Fibroblast of lung (primary cell): ENCODE data around the gene AMIGO3. TPM values are rescaled to one million over a fixed set of nuclear protein-coding genes. Genes with fewer than 3 reads are reported as not detected.
"Not testable (repeated sequence)": the region's sequence is repeated elsewhere in the genome, so short reads cannot be mapped to it uniquely, and the experiment has no call there.

Source experiments
- DNase-seq, 2 donors: peaks; one replicate each; pipeline versions ENCODE4 v3.0.0 to v3.0.0-alpha.2; 2010; ENCODE audit warnings: low read depth in 2 of 2
- H2AFZ ChIP-seq: 2 replicates; pipeline ENCODE4 v1.5.1; 2012; ENCODE audit warnings: low read length, control low read depth, inconsistent platforms
- H3K27ac ChIP-seq: 2 replicates; pipeline ENCODE4 v1.5.1; 2011; ENCODE audit warnings: low read length, control low read depth; ENCODE audit not compliant: insufficient read depth
- H3K27me3 ChIP-seq: 2 replicates; pipeline ENCODE4 v1.5.1; 2011; ENCODE audit warnings: mild to moderate bottlenecking, low read length; ENCODE audit not compliant: control insufficient read depth, insufficient read depth
- H3K36me3 ChIP-seq: 2 replicates; pipeline ENCODE4 v1.5.1; 2011; ENCODE audit warnings: low read length; ENCODE audit not compliant: control insufficient read depth, insufficient read depth
- H3K4me1 ChIP-seq: 2 replicates; pipeline ENCODE4 v1.5.1; 2011; ENCODE audit warnings: low read length; ENCODE audit not compliant: control insufficient read depth, insufficient read depth; ENCODE audit errors: extremely low read depth
- H3K4me2 ChIP-seq: 2 replicates; pipeline ENCODE4 v1.5.1; 2011; ENCODE audit warnings: low read length, control low read depth; ENCODE audit not compliant: insufficient read depth; ENCODE audit errors: extremely low read depth
- H3K4me3 ChIP-seq, 4 experiments: fragments of 200-600 bp in 1 of 4; sonication (generic) in 1 of 4; replicated peaks in 1 of 4; 2 replicates each; pipeline ENCODE4 v1.5.1; 2011 to 2016; ENCODE audit warnings: low read length in 4 of 4, low read depth in 3 of 4, mild to moderate bottlenecking in 3 of 4, control low read depth in 2 of 4, inconsistent platforms in 1 of 4, mixed read lengths in 1 of 4; ENCODE audit not compliant: insufficient read depth in 1 of 4; ENCODE audit errors: control extremely low read depth in 1 of 4
- H3K79me2 ChIP-seq: 2 replicates; pipeline ENCODE4 v1.5.1; 2012; ENCODE audit warnings: mild to moderate bottlenecking, low read length, inconsistent platforms; ENCODE audit not compliant: control insufficient read depth, insufficient read depth
- H3K9ac ChIP-seq: 2 replicates; pipeline ENCODE4 v1.5.1; 2011; ENCODE audit warnings: mild to moderate bottlenecking, low read length, control low read depth; ENCODE audit not compliant: insufficient read depth
- H3K9me3 ChIP-seq: 2 replicates; pipeline ENCODE4 v1.5.1; 2012; ENCODE audit warnings: low read depth, low read length; ENCODE audit not compliant: control insufficient read depth, insufficient read depth
- H4K20me1 ChIP-seq: 2 replicates; pipeline ENCODE4 v1.5.1; 2011; ENCODE audit warnings: low read length; ENCODE audit not compliant: control insufficient read depth, insufficient read depth; ENCODE audit errors: extremely low read depth
- EZH2 ChIP-seq: IDR thresholded peaks from 2 replicates; pipeline ENCODE4 v1.5.1; 2012; ENCODE audit warnings: low read length, control low read depth, mild to moderate bottlenecking; ENCODE audit errors: missing control alignments
- polyA plus RNA-seq, 2 donors: library from polyadenylated mRNA; depleted of rRNA in 1 of 2; stranded (reverse) in 1 of 2; unstranded in 1 of 2; fragments of >200 nt; gene quantifications; 2 replicates each; pipeline ENCODE4 v1.2.1, GENCODE V29; 2011 to 2012; ENCODE audit warnings: missing spikeins in 1 of 2
- total RNA-seq: library from RNA; depleted of rRNA; stranded (reverse); fragments of >200 nt; gene quantifications from 2 replicates; pipeline ENCODE4 v1.2.1, GENCODE V29; 2014
- TF ChIP-seq, protein P1 (sequence below), 2 donors: IDR thresholded peaks in 1 of 2; conservative IDR thresholded peaks in 1 of 2; 1 replicate in 1 of 2; 2 replicates in 1 of 2; pipeline ENCODE4 v1.5.1; 2011 to 2012; ENCODE audit warnings: low read length in 2 of 2, control low read depth in 1 of 2, inconsistent platforms in 1 of 2, low read depth in 1 of 2, mild to moderate bottlenecking in 1 of 2

AMIGO3 gene
- total and polyA plus RNA-seq, 2 donors (not counting 1 experiment from before 2014, with no cell fraction given), result 0.33 TPM; not detected in 1

DNA sequence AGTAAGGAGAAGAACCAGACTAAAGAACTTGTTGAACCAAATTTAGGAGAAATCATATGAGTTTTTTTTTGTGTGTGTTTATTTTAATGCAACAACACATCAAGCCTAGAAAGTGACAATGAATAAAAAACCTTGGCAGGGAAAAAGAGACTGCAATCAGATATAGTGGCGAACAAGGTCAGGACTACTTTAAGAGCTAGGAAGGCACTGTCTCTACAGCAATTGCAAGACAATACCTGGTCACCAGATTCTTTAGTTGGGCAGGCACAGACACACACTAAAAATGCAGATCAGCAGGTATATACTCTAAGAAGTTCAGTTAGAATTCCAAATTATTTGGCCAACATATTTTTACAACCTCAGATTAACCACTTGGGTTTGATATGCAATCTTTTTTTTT, 35.1 kb upstream of the AMIGO3 start:
- Histone ChIP-seq H3K4me3 (no peak overlapping the region), H3K27me3 (no peaks in the 10 kb centered on the region), H3K4me1 (no peaks in the 10 kb centered on the region), H3K79me2 (peaks cover 39% of the 10 kb centered on the region), H3K36me3 (no peaks in the 10 kb centered on the region), H3K9me3 (no peaks in the 10 kb centered on the region), H4K20me1 (peaks cover 1% of the 10 kb centered on the region), H3K4me2 (no peak overlapping the region), H2AFZ (no peak overlapping the region), H3K9ac (no peak overlapping the region), H3K27ac (no peak overlapping the region)
- DNase-seq, result no peak
- TF ChIP-seq, protein P1, sequence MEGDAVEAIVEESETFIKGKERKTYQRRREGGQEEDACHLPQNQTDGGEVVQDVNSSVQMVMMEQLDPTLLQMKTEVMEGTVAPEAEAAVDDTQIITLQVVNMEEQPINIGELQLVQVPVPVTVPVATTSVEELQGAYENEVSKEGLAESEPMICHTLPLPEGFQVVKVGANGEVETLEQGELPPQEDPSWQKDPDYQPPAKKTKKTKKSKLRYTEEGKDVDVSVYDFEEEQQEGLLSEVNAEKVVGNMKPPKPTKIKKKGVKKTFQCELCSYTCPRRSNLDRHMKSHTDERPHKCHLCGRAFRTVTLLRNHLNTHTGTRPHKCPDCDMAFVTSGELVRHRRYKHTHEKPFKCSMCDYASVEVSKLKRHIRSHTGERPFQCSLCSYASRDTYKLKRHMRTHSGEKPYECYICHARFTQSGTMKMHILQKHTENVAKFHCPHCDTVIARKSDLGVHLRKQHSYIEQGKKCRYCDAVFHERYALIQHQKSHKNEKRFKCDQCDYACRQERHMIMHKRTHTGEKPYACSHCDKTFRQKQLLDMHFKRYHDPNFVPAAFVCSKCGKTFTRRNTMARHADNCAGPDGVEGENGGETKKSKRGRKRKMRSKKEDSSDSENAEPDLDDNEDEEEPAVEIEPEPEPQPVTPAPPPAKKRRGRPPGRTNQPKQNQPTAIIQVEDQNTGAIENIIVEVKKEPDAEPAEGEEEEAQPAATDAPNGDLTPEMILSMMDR (conservative IDR thresholded peaks at IDR 0.05 in 1 of 2, IDR thresholded peaks at IDR 0.05 in 1 of 2; ENCODE audit: low read depth in 1 of 2, low read length in 2 of 2), result no peak
- no peak for TF ChIP-seq EZH2

DNA sequence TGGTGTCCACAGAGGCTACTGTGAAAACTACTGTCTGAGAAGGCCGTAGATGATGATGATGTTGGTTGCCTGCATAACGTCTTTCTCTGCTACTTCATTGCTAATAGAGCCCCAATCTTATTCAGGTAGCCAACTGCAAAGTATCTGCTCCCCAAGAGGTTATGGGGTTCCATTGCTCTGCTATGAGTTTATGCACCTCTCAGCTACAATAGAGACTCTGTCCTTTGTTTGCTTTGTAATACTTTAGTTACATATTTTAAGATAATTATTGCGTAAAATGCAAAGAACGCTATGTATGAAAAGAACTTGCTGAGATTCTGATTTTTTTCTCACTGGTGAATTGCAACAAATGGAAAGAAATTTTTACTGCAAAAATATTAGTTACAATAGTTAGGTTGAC, 32.0 kb upstream of the AMIGO3 start:
- DNase-seq, result no peak
- Histone ChIP-seq H3K9ac (no peak overlapping the region), H3K27me3 (no peaks in the 10 kb centered on the region), H3K4me2 (no peak overlapping the region), H3K36me3 (peaks cover 3% of the 10 kb centered on the region), H3K4me3 (no peak overlapping the region), H3K9me3 (no peaks in the 10 kb centered on the region), H2AFZ (no peak overlapping the region), H3K79me2 (peaks cover 35% of the 10 kb centered on the region), H3K27ac (no peak overlapping the region), H4K20me1 (peaks cover 1% of the 10 kb centered on the region), H3K4me1 (no peaks in the 10 kb centered on the region)
- TF ChIP-seq EZH2, result no peak
- TF ChIP-seq, protein P1 (conservative IDR thresholded peaks at IDR 0.05 in 1 of 2, IDR thresholded peaks at IDR 0.05 in 1 of 2; ENCODE audit: low read depth in 1 of 2, low read length in 2 of 2), result no peak

DNA sequence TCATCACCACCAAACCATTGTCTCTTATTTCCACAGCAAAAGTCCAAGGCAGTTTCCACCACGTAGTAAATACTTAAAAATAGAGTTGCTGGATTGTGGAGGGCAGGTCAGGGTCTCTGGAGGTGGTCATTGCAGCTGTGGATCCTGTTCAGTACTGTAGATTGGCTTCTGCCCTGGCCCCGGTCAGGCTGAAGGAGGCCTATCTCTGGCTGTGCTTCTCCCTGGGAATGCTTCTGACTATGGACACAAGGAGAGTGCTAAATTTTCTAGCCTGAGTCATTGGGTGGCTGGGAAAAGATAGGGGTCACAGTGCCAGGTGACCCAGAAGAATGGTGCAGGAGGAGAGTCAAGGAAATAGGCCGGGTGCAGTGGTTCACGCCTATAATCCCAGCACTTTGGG, 30.6 kb upstream of the AMIGO3 start:
- Histone ChIP-seq H3K27me3 (no peaks in the 10 kb centered on the region), H2AFZ (no peak overlapping the region), H3K4me2 (no peak overlapping the region), H3K9me3 (no peaks in the 10 kb centered on the region), H3K4me3 (no peak overlapping the region), H3K36me3 (peaks cover 3% of the 10 kb centered on the region), H3K79me2 (peaks cover 29% of the 10 kb centered on the region), H4K20me1 (peaks cover 1% of the 10 kb centered on the region), H3K9ac (no peak overlapping the region), H3K27ac (no peak overlapping the region), H3K4me1 (no peaks in the 10 kb centered on the region)
- TF ChIP-seq, protein P1 (conservative IDR thresholded peaks at IDR 0.05 in 1 of 2, IDR thresholded peaks at IDR 0.05 in 1 of 2; ENCODE audit: low read depth in 1 of 2, low read length in 2 of 2), result no peak
- TF ChIP-seq EZH2, result no peak
- DNase-seq, result peak in 1 of 2 donors; percentile 48

DNA sequence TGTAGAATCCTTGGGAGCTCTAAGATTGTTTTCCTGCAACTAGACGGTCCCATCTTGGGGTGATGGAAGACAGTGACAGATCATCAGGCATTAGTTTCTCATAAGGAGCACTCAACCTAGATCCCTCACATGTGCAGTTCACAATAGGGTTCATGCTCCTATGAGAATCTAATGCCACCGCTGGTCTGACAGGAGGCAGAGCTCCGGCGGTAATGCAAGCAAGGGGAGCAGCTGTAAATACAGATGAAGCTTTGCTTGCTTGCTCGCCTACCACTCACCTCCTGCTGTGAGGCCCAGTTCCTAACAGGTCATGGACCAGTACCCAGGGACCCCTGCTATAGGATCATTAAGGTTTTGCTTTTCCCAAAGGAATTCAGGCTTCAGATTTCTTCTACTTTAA, 29.4 kb upstream of the AMIGO3 start:
- H2AFZ ChIP-seq, H3K9ac ChIP-seq, H3K36me3 ChIP-seq, H3K4me1 ChIP-seq, H3K9me3 ChIP-seq, H3K4me2 ChIP-seq, DNase-seq, H3K27me3 ChIP-seq, H3K4me3 ChIP-seq, H3K27ac ChIP-seq, H4K20me1 ChIP-seq: not testable (repeated sequence)
- peaks cover 22% of the 10 kb centered on the region for H3K79me2 ChIP-seq
